Neural cell (in vitro differentiated cells): ENCODE results near the gene CAP2. TPM values are rescaled to one million over a fixed set of nuclear protein-coding genes. Genes with fewer than 3 reads are reported as not detected.

ENCODE experiments used
- H2AFZ ChIP-seq: fragments of 200-600, 300-800 bp; sonication (generic), shearing (Covaris generic); 2 replicates; pipeline ENCODE4 v1.6.0; 2014; ENCODE audit warnings: low read depth, mild to moderate bottlenecking, antibody characterized with exemption, low read length, moderate library complexity
- H3F3A ChIP-seq: fragments of 200-600 bp; shearing (Covaris generic); 2 replicates; pipeline ENCODE4 v1.6.1; 2016; ENCODE audit warnings: mild to moderate bottlenecking, moderate library complexity, mixed read lengths, antibody characterized with exemption, low read length; ENCODE audit not compliant: insufficient read depth, poor library complexity, severe bottlenecking
- H3K27ac ChIP-seq: fragments of 200-600, 300-800 bp; sonication (generic), shearing (Covaris generic); 2 replicates; pipeline ENCODE4 v1.5.1; 2014; ENCODE audit warnings: mild to moderate bottlenecking, low read length, moderate library complexity
- H3K27me3 ChIP-seq: fragments of 300-800, 200-600 bp; sonication (generic), shearing (Covaris generic); 2 replicates; pipeline ENCODE4 v1.6.0; 2014; ENCODE audit warnings: mild to moderate bottlenecking, low read depth, low read length, moderate library complexity; ENCODE audit not compliant: insufficient read depth
- H3K36me3 ChIP-seq: fragments of 300-800, 200-600 bp; sonication (generic), shearing (Covaris generic); 2 replicates; pipeline ENCODE4 v1.5.1; 2014; ENCODE audit warnings: mild to moderate bottlenecking, antibody characterized with exemption, low read length, moderate library complexity; ENCODE audit not compliant: insufficient read depth
- H3K4me2 ChIP-seq: fragments of 300-800, 200-600 bp; sonication (generic), shearing (Covaris generic); 2 replicates; pipeline ENCODE4 v1.6.0; 2014; ENCODE audit warnings: mild to moderate bottlenecking, low read length
- H3K4me3 ChIP-seq: fragments of 300-800, 200-600 bp; sonication (generic), shearing (Covaris generic); 2 replicates; pipeline ENCODE4 v1.5.1; 2014; ENCODE audit warnings: mild to moderate bottlenecking, low read length, moderate library complexity
- H3K79me2 ChIP-seq: fragments of 200-600 bp; shearing (Covaris generic); replicated peaks from 2 replicates; pipeline ENCODE4 v1.6.0; 2014; ENCODE audit warnings: mild to moderate bottlenecking, low read length, moderate library complexity; ENCODE audit not compliant: insufficient read depth
- H3K9ac ChIP-seq: fragments of 300-800, 200-600 bp; sonication (generic), shearing (Covaris generic); 2 replicates; pipeline ENCODE4 v1.6.1; 2016; ENCODE audit warnings: mild to moderate bottlenecking, low read length, mixed read lengths
- H3K9me2 ChIP-seq: fragments of 200-600 bp; shearing (Covaris generic); 2 replicates; pipeline ENCODE4 v1.6.1; 2016; ENCODE audit warnings: mild to moderate bottlenecking, low read length, mixed read lengths; ENCODE audit not compliant: insufficient read depth
- H3K9me3 ChIP-seq: fragments of 200-600, 300-800 bp; sonication (generic), shearing (Covaris generic); 2 replicates; pipeline ENCODE4 v1.6.1; 2016; ENCODE audit warnings: mild to moderate bottlenecking, mixed run types, low read length, moderate library complexity, mixed read lengths
- H4K20me1 ChIP-seq: fragments of 200-600 bp; shearing (Covaris generic); 2 replicates; pipeline ENCODE4 v1.6.1; 2016; ENCODE audit warnings: mild to moderate bottlenecking, mixed run types; ENCODE audit not compliant: insufficient read depth
- CTCF ChIP-seq: fragments of 450-650 bp; IDR thresholded peaks from 2 replicates; pipeline ENCODE4 v1.5.1; 2014; ENCODE audit warnings: antibody characterized with exemption, mild to moderate bottlenecking, moderate library complexity; ENCODE audit not compliant: poor library complexity, severe bottlenecking
- EP300 ChIP-seq: fragments of 450-650 bp; conservative IDR thresholded peaks from 2 replicates; pipeline ENCODE4 v1.6.1; 2014; ENCODE audit warnings: antibody characterized with exemption, mild to moderate bottlenecking, moderate library complexity; ENCODE audit not compliant: poor library complexity, severe bottlenecking
- EZH2 ChIP-seq: fragments of 200-600, 300-800 bp; shearing (Covaris generic), sonication (generic); IDR thresholded peaks from 2 replicates; pipeline ENCODE4 v1.6.1; 2014; ENCODE audit warnings: antibody characterized with exemption, low read length, borderline replicate concordance, mild to moderate bottlenecking; ENCODE audit not compliant: insufficient read depth, poor library complexity, severe bottlenecking
- MXI1 ChIP-seq: fragments of 450-650 bp; conservative IDR thresholded peaks from 2 replicates; pipeline ENCODE4 v1.6.1; 2014; ENCODE audit warnings: antibody characterized with exemption, mild to moderate bottlenecking; ENCODE audit not compliant: poor library complexity, severe bottlenecking
- POLR2AphosphoS5 ChIP-seq: IDR thresholded peaks from 2 replicates; pipeline ENCODE4 v1.6.1; 2012
- RAD21 ChIP-seq: fragments of 450-650 bp; conservative IDR thresholded peaks from 2 replicates; pipeline ENCODE4 v1.6.1; 2014; ENCODE audit warnings: antibody characterized with exemption, mild to moderate bottlenecking, moderate library complexity
- SMC3 ChIP-seq: fragments of 450-650 bp; conservative IDR thresholded peaks from 2 replicates; pipeline ENCODE4 v1.6.1; 2014; ENCODE audit warnings: antibody characterized with exemption, mild to moderate bottlenecking, moderate library complexity; ENCODE audit not compliant: poor library complexity
- TAF1 ChIP-seq: IDR thresholded peaks from 2 replicates; pipeline ENCODE4 v1.6.1; 2012; ENCODE audit warnings: low read depth
- polyA plus RNA-seq: library from polyadenylated mRNA; depleted of rRNA; stranded (reverse); fragments of >200 nt; gene quantifications from 2 replicates; pipeline ENCODE4 v1.2.3, GENCODE V29; 2014
- TF ChIP-seq, protein P1 (sequence below): IDR thresholded peaks from 2 replicates; pipeline ENCODE4 v1.6.1; 2012; ENCODE audit warnings: borderline replicate concordance

CAP2 gene
- polyA plus RNA-seq, 1 donor from 2014 or later: 13.4 TPM

- no peaks in the 10 kb centered on the region for H3K27me3 ChIP-seq
- no peaks in the 10 kb centered on the region for H3K36me3 ChIP-seq
- no peaks in the 10 kb centered on the region for H3K79me2 ChIP-seq
- H4K20me1 ChIP-seq: no peaks in the 10 kb centered on the region
- H3K9ac ChIP-seq: no peak overlapping the region
- no peak overlapping the region for H2AFZ ChIP-seq
- H3K9me3 ChIP-seq: no peaks in the 10 kb centered on the region
- H3K4me2 ChIP-seq: no peak overlapping the region
- no peaks in the 10 kb centered on the region for H3K9me2 ChIP-seq
- no peak for TF ChIP-seq CTCF
- no peak for TF ChIP-seq EP300
- H3K27ac ChIP-seq: no peak overlapping the region
- no peaks in the 10 kb centered on the region for H3F3A ChIP-seq
- no peak overlapping the region for H3K4me3 ChIP-seq
Measured at GRCh38 chr6:17501982-17502704, 108.7 kb downstream of the CAP2 start.

- no peak for TF ChIP-seq CTCF
- no peak for TF ChIP-seq TAF1
- no peak for TF ChIP-seq EZH2
- no peak for TF ChIP-seq POLR2AphosphoS5
- TF ChIP-seq RAD21: no peak
- TF ChIP-seq MXI1: no peak
- no peak for TF ChIP-seq EP300
- no peak for TF ChIP-seq SMC3
- Histone ChIP-seq H3K27me3 (no peaks in the 10 kb centered on the region), H3K9ac (no peak overlapping the region), H2AFZ (no peak overlapping the region), H3K9me2 (no peaks in the 10 kb centered on the region), H3K79me2 (no peaks in the 10 kb centered on the region), H3K4me3 (no peak overlapping the region), H3K9me3 (no peaks in the 10 kb centered on the region), H3F3A (no peaks in the 10 kb centered on the region), H3K27ac (no peak overlapping the region), H3K4me2 (no peak overlapping the region), H4K20me1 (no peaks in the 10 kb centered on the region), H3K36me3 (no peaks in the 10 kb centered on the region)
Measured at GRCh38 chr6:17503051-17503450, 109.7 kb downstream of the CAP2 start.

- TF ChIP-seq EP300 (no peak), EZH2 (no peak), RAD21 (no peak), SMC3 (no peak), POLR2AphosphoS5 (no peak), MXI1 (no peak), TAF1 (no peak), CTCF (no peak)
- TF ChIP-seq, protein P1, sequence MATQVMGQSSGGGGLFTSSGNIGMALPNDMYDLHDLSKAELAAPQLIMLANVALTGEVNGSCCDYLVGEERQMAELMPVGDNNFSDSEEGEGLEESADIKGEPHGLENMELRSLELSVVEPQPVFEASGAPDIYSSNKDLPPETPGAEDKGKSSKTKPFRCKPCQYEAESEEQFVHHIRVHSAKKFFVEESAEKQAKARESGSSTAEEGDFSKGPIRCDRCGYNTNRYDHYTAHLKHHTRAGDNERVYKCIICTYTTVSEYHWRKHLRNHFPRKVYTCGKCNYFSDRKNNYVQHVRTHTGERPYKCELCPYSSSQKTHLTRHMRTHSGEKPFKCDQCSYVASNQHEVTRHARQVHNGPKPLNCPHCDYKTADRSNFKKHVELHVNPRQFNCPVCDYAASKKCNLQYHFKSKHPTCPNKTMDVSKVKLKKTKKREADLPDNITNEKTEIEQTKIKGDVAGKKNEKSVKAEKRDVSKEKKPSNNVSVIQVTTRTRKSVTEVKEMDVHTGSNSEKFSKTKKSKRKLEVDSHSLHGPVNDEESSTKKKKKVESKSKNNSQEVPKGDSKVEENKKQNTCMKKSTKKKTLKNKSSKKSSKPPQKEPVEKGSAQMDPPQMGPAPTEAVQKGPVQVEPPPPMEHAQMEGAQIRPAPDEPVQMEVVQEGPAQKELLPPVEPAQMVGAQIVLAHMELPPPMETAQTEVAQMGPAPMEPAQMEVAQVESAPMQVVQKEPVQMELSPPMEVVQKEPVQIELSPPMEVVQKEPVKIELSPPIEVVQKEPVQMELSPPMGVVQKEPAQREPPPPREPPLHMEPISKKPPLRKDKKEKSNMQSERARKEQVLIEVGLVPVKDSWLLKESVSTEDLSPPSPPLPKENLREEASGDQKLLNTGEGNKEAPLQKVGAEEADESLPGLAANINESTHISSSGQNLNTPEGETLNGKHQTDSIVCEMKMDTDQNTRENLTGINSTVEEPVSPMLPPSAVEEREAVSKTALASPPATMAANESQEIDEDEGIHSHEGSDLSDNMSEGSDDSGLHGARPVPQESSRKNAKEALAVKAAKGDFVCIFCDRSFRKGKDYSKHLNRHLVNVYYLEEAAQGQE: no peak
- H2AFZ ChIP-seq: no peak overlapping the region
- no peaks in the 10 kb centered on the region for H3K36me3 ChIP-seq
- H3K9me3 ChIP-seq: no peaks in the 10 kb centered on the region
- no peak overlapping the region for H3K4me3 ChIP-seq
- no peaks in the 10 kb centered on the region for H3K27me3 ChIP-seq
- H3K27ac ChIP-seq: no peak overlapping the region
- H3K9me2 ChIP-seq: no peaks in the 10 kb centered on the region
- no peak overlapping the region for H3K9ac ChIP-seq
- H3K4me2 ChIP-seq: no peak overlapping the region
- H3K79me2 ChIP-seq: no peaks in the 10 kb centered on the region
- H3F3A ChIP-seq: no peaks in the 10 kb centered on the region
- no peaks in the 10 kb centered on the region for H4K20me1 ChIP-seq
Measured at GRCh38 chr6:17504005-17504404, 110.6 kb downstream of the CAP2 start.
